GM12864 (cell line): ENCODE data around the gene ZBTB5.

ENCODE experiments used
- DNase-seq: peaks from one replicate; pipeline ENCODE4 v3.0.0-alpha.2; 2011; ENCODE audit warnings: low read depth
- H3K4me3 ChIP-seq: 2 replicates; pipeline ENCODE4 v1.5.1; 2011; ENCODE audit warnings: mild to moderate bottlenecking, low read depth, low read length, control low read depth
- CTCF ChIP-seq: IDR thresholded peaks from 2 replicates; pipeline ENCODE4 v1.5.1; 2011; ENCODE audit warnings: low read depth, mild to moderate bottlenecking, moderate library complexity, low read length, control low read depth, inconsistent platforms; ENCODE audit errors: missing control alignments

Gene ZBTB5

DNA sequence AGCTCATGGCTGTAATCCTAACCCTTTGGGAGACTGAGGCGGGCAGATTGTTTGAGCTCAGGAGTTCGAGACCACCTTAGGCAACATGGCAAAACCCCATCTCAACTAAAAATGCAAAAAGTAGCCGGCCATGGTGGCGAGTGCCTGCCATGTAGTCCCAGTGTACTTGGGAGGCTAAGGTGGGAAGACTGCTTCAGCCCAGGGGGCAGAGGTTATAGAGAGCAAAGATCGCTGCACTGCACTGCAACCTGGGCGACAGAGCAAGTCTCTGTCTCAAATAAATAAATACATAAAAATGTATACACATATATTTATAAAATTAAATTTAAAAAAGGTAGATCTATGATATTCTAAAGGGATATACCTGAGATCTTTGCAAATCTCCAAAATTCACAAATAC is 19.4 kb downstream of the ZBTB5 start:
- no peak for DNase-seq
- no peak for TF ChIP-seq CTCF
- H3K4me3 ChIP-seq: no peak overlapping the region

- H3K4me3 ChIP-seq: no peak overlapping the region
- no peak for TF ChIP-seq CTCF
- no peak for DNase-seq
These were observed 20.4 kb downstream of the ZBTB5 start for GRCh38 chr9:37444890-37445289.

- TF ChIP-seq CTCF: no peak
These were observed 21.7 kb downstream of the ZBTB5 start for GRCh38 chr9:37443566-37443965.

GRCh38 chr9:37442556-37442955 is 22.7 kb downstream of the ZBTB5 start:
- no peak for TF ChIP-seq CTCF
- H3K4me3 ChIP-seq: no peak overlapping the region
- no peak for DNase-seq

More at GRCh38 chr9:37443566-37443965, 21.7 kb downstream of the ZBTB5 start:
- DNase-seq: no peak
- H3K4me3 ChIP-seq: no peak overlapping the region

- H3K4me3 ChIP-seq: no peak overlapping the region
- TF ChIP-seq CTCF: no peak
- DNase-seq: no peak
These were observed 23.4 kb downstream of the ZBTB5 start for GRCh38 chr9:37441776-37442370.

- no peak for DNase-seq
- H3K4me3 ChIP-seq: no peak overlapping the region
- TF ChIP-seq CTCF: no peak
These were observed 26.9 kb downstream of the ZBTB5 start for GRCh38 chr9:37438359-37438758.

DNA sequence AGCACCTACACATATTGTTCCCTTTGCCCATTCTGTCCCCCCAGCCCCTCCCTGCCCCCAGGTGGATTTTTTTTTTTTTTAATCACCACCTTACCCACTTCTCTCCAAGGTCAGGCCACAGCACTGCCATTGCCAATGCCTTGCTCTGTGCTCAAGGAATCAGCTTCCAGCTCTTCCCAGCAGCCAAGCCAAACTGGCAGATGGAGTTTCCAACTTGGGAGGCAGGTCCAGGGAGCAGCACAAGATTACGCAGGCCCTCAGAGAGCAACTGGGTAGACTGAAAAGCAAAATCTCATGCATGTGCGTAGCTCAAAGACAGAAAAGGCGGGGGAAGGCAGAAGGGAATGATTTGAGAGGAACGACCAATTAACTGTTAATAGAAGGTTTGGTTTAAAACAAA is 27.6 kb downstream of the ZBTB5 start:
- DNase-seq: no peak
- no peak for TF ChIP-seq CTCF

More for the DNA sequence above, 27.6 kb downstream of the ZBTB5 start:
- no peak overlapping the region for H3K4me3 ChIP-seq
